GM23248 (cell line): Measurements from ENCODE around the gene GALNT17. TPM values are rescaled to one million over a fixed set of nuclear protein-coding genes. Genes with fewer than 3 reads are reported as not detected.

Experiments used
- DNase-seq: peaks from one replicate; pipeline ENCODE4 v3.0.0-alpha.2; 2015
- H2AFZ ChIP-seq: fragments of 200-600 bp; sonication (generic); 2 replicates; pipeline ENCODE4 v1.6.1; 2016; ENCODE audit warnings: antibody characterized with exemption
- H3F3A ChIP-seq: fragments of 200-600 bp; sonication (generic); 2 replicates; pipeline ENCODE4 v1.6.1; 2016; ENCODE audit warnings: mild to moderate bottlenecking, antibody characterized with exemption, mixed run types; ENCODE audit not compliant: insufficient read depth
- H3K27ac ChIP-seq: fragments of 200-600 bp; sonication (generic); 2 replicates; pipeline ENCODE4 v1.5.1; 2016; ENCODE audit warnings: mild to moderate bottlenecking
- H3K27me3 ChIP-seq: fragments of 200-600 bp; sonication (generic); replicated peaks from 2 replicates; pipeline ENCODE4 v1.6.1; 2016; ENCODE audit warnings: mild to moderate bottlenecking; ENCODE audit not compliant: insufficient read depth
- H3K36me3 ChIP-seq: fragments of 200-600 bp; sonication (generic); 2 replicates; pipeline ENCODE4 v1.6.1; 2016; ENCODE audit warnings: low read depth, mild to moderate bottlenecking
- H3K4me1 ChIP-seq: fragments of 200-600 bp; sonication (generic); 2 replicates; pipeline ENCODE4 v1.6.1; 2016; ENCODE audit warnings: mild to moderate bottlenecking; ENCODE audit not compliant: insufficient read depth
- H3K4me2 ChIP-seq: fragments of 200-600 bp; sonication (generic); one replicate; pipeline ENCODE4 v1.6.1; 2016; ENCODE audit warnings: mild to moderate bottlenecking; ENCODE audit not compliant: unreplicated experiment
- H3K4me3 ChIP-seq: fragments of 200-600 bp; sonication (generic); 2 replicates; pipeline ENCODE4 v1.5.1; 2016; ENCODE audit warnings: mild to moderate bottlenecking
- H3K79me2 ChIP-seq: fragments of 200-600 bp; sonication (generic); 2 replicates; pipeline ENCODE4 v1.6.1; 2016; ENCODE audit warnings: mild to moderate bottlenecking; ENCODE audit not compliant: insufficient read depth
- H3K9ac ChIP-seq: fragments of 200-600 bp; sonication (generic); 2 replicates; pipeline ENCODE4 v1.6.1; 2016; ENCODE audit warnings: mild to moderate bottlenecking
- H3K9me2 ChIP-seq: fragments of 200-600 bp; sonication (generic); 2 replicates; pipeline ENCODE4 v1.6.1; 2016; ENCODE audit warnings: mixed run types, mild to moderate bottlenecking, moderate library complexity; ENCODE audit not compliant: insufficient read depth
- H3K9me3 ChIP-seq: fragments of 200-600 bp; sonication (generic); one replicate; pipeline ENCODE4 v1.6.1; 2017; ENCODE audit warnings: low read depth
- H4K20me1 ChIP-seq: fragments of 200-600 bp; sonication (generic); 2 replicates; pipeline ENCODE4 v1.6.0; 2016; ENCODE audit not compliant: insufficient read depth
- EZH2 ChIP-seq: fragments of 200-600 bp; sonication (generic); IDR thresholded peaks from 2 replicates; pipeline ENCODE4 v1.6.1; 2018; ENCODE audit warnings: antibody characterized with exemption, mild to moderate bottlenecking; ENCODE audit not compliant: insufficient read depth, poor library complexity, severe bottlenecking
- EZH2phosphoT487 ChIP-seq: fragments of 200-600 bp; sonication (generic); IDR thresholded peaks from 2 replicates; pipeline ENCODE4 v1.6.1; 2018; ENCODE audit warnings: antibody characterized with exemption, moderate library complexity, mild to moderate bottlenecking, low read depth; ENCODE audit not compliant: insufficient read depth
- WGBS, 2 experiments: methylation state at CpG; one replicate each; pipeline ENCODE4 v1.1.6; 2015 to 2017; ENCODE audit warnings: low lambda C conversion rate in 2 of 2, low coverage in 1 of 2; ENCODE audit errors: missing lambda C conversion rate in 2 of 2; 5-methylcytosine and 5-hydroxymethylcytosine counted together
- in situ Hi-C: fragments of 300-500 bp; cut with MboI; formaldehyde crosslinking; loops from 2 replicates; pipeline ENCODE4 v1.15.0; 2020
- polyA plus RNA-seq: library from polyadenylated mRNA; unstranded; fragments of >200 nt; fragmentation: Nextera tagmentation; extraction: Ambion mirVana; gene quantifications from 2 replicates; pipeline ENCODE4 v1.2.1, GENCODE V29; 2016
- total RNA-seq: library from RNA; depleted of rRNA; stranded (reverse); fragments of >200 nt; shearing (Covaris generic); gene quantifications from 2 replicates; pipeline ENCODE4 v1.2.3, GENCODE V29; 2014

Gene GALNT17
- total and polyA plus RNA-seq, 2 experiments from 2014 or later: not detected

DNA sequence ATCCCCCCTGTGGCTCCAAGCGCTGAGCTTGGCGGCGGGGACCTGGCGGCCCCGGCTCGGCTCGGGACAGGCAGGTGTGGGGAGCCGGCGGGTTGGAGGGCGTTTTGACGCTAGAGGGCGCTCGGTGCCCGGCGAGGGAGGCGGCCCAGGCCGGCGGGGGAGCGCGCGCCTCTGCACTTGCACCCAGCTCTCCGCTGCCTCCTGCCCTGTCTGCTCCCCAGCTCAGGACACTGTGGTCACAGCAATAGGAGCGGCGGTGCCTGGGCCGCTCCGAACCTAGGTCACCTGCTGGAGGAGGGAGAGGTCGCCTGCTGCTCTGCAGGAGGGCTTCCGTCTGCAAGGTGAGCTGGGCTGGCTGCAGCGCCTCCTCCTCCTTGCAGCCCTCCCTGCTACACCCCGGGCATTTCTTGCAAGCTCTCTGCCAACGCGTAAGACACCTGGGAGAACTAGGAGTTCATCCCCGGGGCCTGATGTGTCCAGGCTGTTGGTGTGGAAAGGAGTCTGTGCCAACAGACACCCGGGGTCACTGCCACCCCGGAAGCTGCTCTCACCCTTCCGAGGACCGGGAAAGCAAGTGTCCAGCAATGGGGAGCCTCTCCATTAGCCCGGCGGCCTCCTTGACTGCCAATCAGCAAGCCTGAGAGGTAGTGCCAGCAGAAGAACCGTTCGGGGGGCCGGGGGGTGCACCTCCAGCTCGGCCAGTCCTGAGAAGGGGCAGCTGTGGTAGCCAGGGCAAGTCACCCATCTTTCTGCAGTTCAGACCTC is 620.4 kb downstream of the GALNT17 start:
- Histone ChIP-seq H3K4me2 (no peak overlapping the region), H3K4me3 (no peak overlapping the region), H3K9ac (no peak overlapping the region), H2AFZ (no peak overlapping the region), H3K27me3 (0 out of 2 replicates have a peak, but pooled peaks cover 5% of the 10 kb centered on the region), H3F3A (no peaks in the 10 kb centered on the region), H3K79me2 (no peaks in the 10 kb centered on the region), H4K20me1 (no peaks in the 10 kb centered on the region), H3K27ac (no peak overlapping the region), H3K9me2 (no peaks in the 10 kb centered on the region), H3K36me3 (no peaks in the 10 kb centered on the region), H3K9me3 (no peaks in the 10 kb centered on the region), H3K4me1 (0 out of 2 replicates have a peak, but pooled peaks cover 3% of the 10 kb centered on the region)
- in situ Hi-C loops: loop anchor here (10.0 to 25.0 kb wide), 2 partner anchors 882 to 1035 kb away; no protein-coding TSS in a partner anchor
- DNase-seq: peak; percentile 46
- TF ChIP-seq EZH2phosphoT487: no peak
- TF ChIP-seq EZH2: no peak
- WGBS, 2 experiments: 8 to 11% methylated on average over 32 to 37 of the region's 43 CpGs

- in situ Hi-C loops: loop anchor here (10.0 to 25.0 kb wide), 2 partner anchors 882 to 1034 kb away; no protein-coding TSS in a partner anchor
Measured at GRCh38 chr7:71753236-71753635, 621.3 kb downstream of the GALNT17 start.

GRCh38 chr7:71753956-71754664 is 622.2 kb downstream of the GALNT17 start:
- H3K4me2 ChIP-seq: no peak overlapping the region
- H4K20me1 ChIP-seq: no peaks in the 10 kb centered on the region
- no peak overlapping the region for H2AFZ ChIP-seq
- H3K79me2 ChIP-seq: no peaks in the 10 kb centered on the region
- H3K9me3 ChIP-seq: no peaks in the 10 kb centered on the region
- H3K27ac ChIP-seq: no peak overlapping the region
- no peak overlapping the region for H3K9ac ChIP-seq
- H3K27me3 ChIP-seq: 0 out of 2 replicates have a peak, but pooled peaks cover 5% of the 10 kb centered on the region
- no peaks in the 10 kb centered on the region for H3F3A ChIP-seq
- no peak for TF ChIP-seq EZH2phosphoT487
- TF ChIP-seq EZH2: no peak
- no peaks in the 10 kb centered on the region for H3K9me2 ChIP-seq
- in situ Hi-C loops: loop anchor here (10.0 to 25.0 kb wide), 2 partner anchors 881 to 1033 kb away; no protein-coding TSS in a partner anchor
- WGBS, 2 experiments: 1 to 2% methylated on average over 6 to 9 of the region's 9 CpGs
- no peak overlapping the region for H3K4me3 ChIP-seq
- no peaks in the 10 kb centered on the region for H3K36me3 ChIP-seq
- no peak for DNase-seq
- 0 out of 2 replicates have a peak, but pooled peaks cover 3% of the 10 kb centered on the region for H3K4me1 ChIP-seq

More at GRCh38 chr7:71753236-71753635, 621.3 kb downstream of the GALNT17 start:
- H3F3A ChIP-seq: no peaks in the 10 kb centered on the region
- 0 out of 2 replicates have a peak, but pooled peaks cover 5% of the 10 kb centered on the region for H3K27me3 ChIP-seq
- no peak for DNase-seq
- no peaks in the 10 kb centered on the region for H4K20me1 ChIP-seq
- no peaks in the 10 kb centered on the region for H3K9me3 ChIP-seq
- no peak overlapping the region for H3K27ac ChIP-seq
- no peak overlapping the region for H3K9ac ChIP-seq
- H3K4me2 ChIP-seq: no peak overlapping the region
- H2AFZ ChIP-seq: no peak overlapping the region
- 0 out of 2 replicates have a peak, but pooled peaks cover 3% of the 10 kb centered on the region for H3K4me1 ChIP-seq
- H3K4me3 ChIP-seq: no peak overlapping the region
- no peaks in the 10 kb centered on the region for H3K36me3 ChIP-seq
- WGBS, 2 experiments: 77 to 78% methylated on average over 2 of the region's 2 CpGs
- H3K79me2 ChIP-seq: no peaks in the 10 kb centered on the region
- no peaks in the 10 kb centered on the region for H3K9me2 ChIP-seq
- TF ChIP-seq EZH2 (no peak), EZH2phosphoT487 (no peak)

DNA sequence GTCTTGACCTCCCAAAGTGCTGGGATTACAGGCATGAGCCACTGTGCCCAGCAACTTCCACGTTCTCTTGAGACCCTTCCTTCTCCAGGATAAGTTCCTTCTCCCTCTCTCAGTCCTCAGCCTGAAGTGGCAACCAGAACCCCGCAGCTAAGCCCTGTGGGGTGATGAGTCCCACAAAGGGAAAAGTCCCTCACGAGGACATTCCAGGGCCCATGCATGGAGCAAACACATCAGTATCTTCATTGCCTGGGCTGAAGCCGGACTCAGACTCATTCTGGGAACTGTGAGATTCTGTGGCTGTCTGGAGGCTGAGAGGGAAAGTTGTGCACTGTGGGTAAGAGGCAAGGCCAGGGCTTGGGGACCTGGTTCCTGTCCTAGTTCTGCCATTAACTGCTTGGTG is 622.9 kb downstream of the GALNT17 start:
- TF ChIP-seq EZH2phosphoT487: no peak
- no peak for TF ChIP-seq EZH2
- in situ Hi-C loops: loop anchor here (10.0 to 25.0 kb wide), 2 partner anchors 880 to 1032 kb away; no protein-coding TSS in a partner anchor
- 34% methylated on average over 4 of the region's 4 CpGs for WGBS, 2 experiments

More for the DNA sequence above, 622.9 kb downstream of the GALNT17 start:
- Histone ChIP-seq H2AFZ (no peak overlapping the region), H3F3A (no peaks in the 10 kb centered on the region), H3K4me3 (no peak overlapping the region), H3K27ac (no peak overlapping the region), H3K36me3 (no peaks in the 10 kb centered on the region), H3K9me2 (no peaks in the 10 kb centered on the region), H4K20me1 (no peaks in the 10 kb centered on the region), H3K9ac (no peak overlapping the region), H3K27me3 (0 out of 2 replicates have a peak, but pooled peaks cover 5% of the 10 kb centered on the region), H3K9me3 (no peaks in the 10 kb centered on the region), H3K4me1 (0 out of 2 replicates have a peak, but pooled peaks cover 3% of the 10 kb centered on the region), H3K4me2 (no peak overlapping the region), H3K79me2 (no peaks in the 10 kb centered on the region)
- no peak for DNase-seq
